Epithelial cell of proximal tubule (primary cell): ENCODE results near the gene TBC1D7. TPM values are rescaled to one million over a fixed set of nuclear protein-coding genes. Genes with fewer than 3 reads are reported as not detected.
A peak's percentile ranks its signal among the peaks of the same experiment; 100 is the strongest.

Experiments
- DNase-seq: peaks from one replicate; pipeline ENCODE4 v3.0.0-alpha.2; 2011; ENCODE audit warnings: low read depth
- H3K4me3 ChIP-seq: 2 replicates; pipeline ENCODE4 v1.5.1; 2011; ENCODE audit warnings: low read depth, mild to moderate bottlenecking, low read length
- CTCF ChIP-seq: conservative IDR thresholded peaks from 2 replicates; pipeline ENCODE4 v1.5.1; 2012; ENCODE audit warnings: low read depth, mild to moderate bottlenecking, low read length
- total RNA-seq: library from RNA; depleted of rRNA; stranded (reverse); fragments of >200 nt; gene quantifications from 2 replicates; pipeline ENCODE4 v1.2.3, GENCODE V29; 2015

The TBC1D7 gene
- total RNA-seq, 1 donor from 2014 or later = 20.3 TPM

GRCh38 chr6:13348334-13349113, 20.2 kb upstream of the TBC1D7 start:
- H3K4me3 ChIP-seq = no peak overlapping the region
- no peak for DNase-seq

GRCh38 chr6:13346245-13346644, 17.9 kb upstream of the TBC1D7 start:
- H3K4me3 ChIP-seq = no peak overlapping the region
- TF ChIP-seq CTCF = no peak
- DNase-seq = no peak

More at GRCh38 chr6:13348334-13349113, 20.2 kb upstream of the TBC1D7 start:
- no peak for TF ChIP-seq CTCF

- no peak for TF ChIP-seq CTCF
- H3K4me3 ChIP-seq = no peak overlapping the region
- DNase-seq = no peak
Measured at GRCh38 chr6:13342414-13343019, 14.2 kb upstream of the TBC1D7 start.

GRCh38 chr6:13339863-13340630, 11.7 kb upstream of the TBC1D7 start:
- TF ChIP-seq CTCF = no peak
- no peak overlapping the region for H3K4me3 ChIP-seq
- no peak for DNase-seq

- no peak overlapping the region for H3K4me3 ChIP-seq
- no peak for DNase-seq
Measured at GRCh38 chr6:13338038-13338437, 9.7 kb upstream of the TBC1D7 start.

GRCh38 chr6:13336553-13336952, 8.2 kb upstream of the TBC1D7 start:
- TF ChIP-seq CTCF = peak; percentile 88
- DNase-seq = no peak
- H3K4me3 ChIP-seq = no peak overlapping the region

More at GRCh38 chr6:13338038-13338437, 9.7 kb upstream of the TBC1D7 start:
- TF ChIP-seq CTCF = no peak
